ENCODE measurements around the gene SPATA2.
A peak's percentile ranks its signal among the peaks of the same experiment; 100 is the strongest.
"Not testable (repeated sequence)": the region's sequence is repeated elsewhere in the genome, so short reads cannot be mapped to it uniquely, and the experiment has no call there.

The SPATA2 gene

GRCh38 chr20:49905415-49906091 is 9.8 kb downstream of the SPATA2 start:
- H3K36me3 ChIP-seq (ENCODE audit: control insufficient read depth in 5 of 5, insufficient read depth in 5 of 5, low read length in 5 of 5): peaks cover 0 to 63% (median 53%) of the 10 kb centered on the region in 5 donors
- no peak overlapping the region for H3K4me3 ChIP-seq (ENCODE audit: low read depth in 1 of 5, low read length in 5 of 5)
- no peak overlapping the region for H3K27ac ChIP-seq (ENCODE audit: low read depth, low read length)
- no peaks in the 10 kb centered on the region for H3K9me3 ChIP-seq (ENCODE audit: control insufficient read depth in 5 of 5, low read length in 5 of 5)
- H3K9ac ChIP-seq (ENCODE audit: low read length in 5 of 5): no peak overlapping the region
- peaks cover 4 to 16% (median 9%) of the 10 kb centered on the region in 5 donors for H3K4me1 ChIP-seq (ENCODE audit: control insufficient read depth in 5 of 5, insufficient read depth in 5 of 5, low read length in 5 of 5)
- H3K27me3 ChIP-seq (ENCODE audit: control insufficient read depth in 5 of 5, insufficient read depth in 4 of 5, low read length in 5 of 5): no peaks in the 10 kb centered on the region

- H3K4me3 ChIP-seq (ENCODE audit: low read depth in 1 of 5, low read length in 5 of 5): no peak overlapping the region
- peaks cover 2 to 7% (median 3%) of the 10 kb centered on the region in 5 donors for H3K4me1 ChIP-seq (ENCODE audit: control insufficient read depth in 5 of 5, insufficient read depth in 5 of 5, low read length in 5 of 5)
- peaks cover 0 to 55% (median 50%) of the 10 kb centered on the region in 5 donors for H3K36me3 ChIP-seq (ENCODE audit: control insufficient read depth in 5 of 5, insufficient read depth in 5 of 5, low read length in 5 of 5)
- no peak overlapping the region for H3K27ac ChIP-seq (ENCODE audit: low read depth, low read length)
- H3K27me3 ChIP-seq (ENCODE audit: control insufficient read depth in 5 of 5, insufficient read depth in 4 of 5, low read length in 5 of 5): no peaks in the 10 kb centered on the region
- no peaks in the 10 kb centered on the region for H3K9me3 ChIP-seq (ENCODE audit: control insufficient read depth in 5 of 5, low read length in 5 of 5)
- H3K9ac ChIP-seq (ENCODE audit: low read length in 5 of 5): no peak overlapping the region
Measured at GRCh38 chr20:49904440-49905214, 10.7 kb downstream of the SPATA2 start.

GRCh38 chr20:49901588-49901987 is 13.7 kb downstream of the SPATA2 start:
- H3K27ac ChIP-seq (ENCODE audit: low read depth, low read length): no peak overlapping the region
- no peak overlapping the region for H3K4me3 ChIP-seq (ENCODE audit: low read depth in 1 of 5, low read length in 5 of 5)
- H3K27me3 ChIP-seq (ENCODE audit: control insufficient read depth in 5 of 5, insufficient read depth in 4 of 5, low read length in 5 of 5): no peaks in the 10 kb centered on the region
- H3K9me3 ChIP-seq (ENCODE audit: control insufficient read depth in 5 of 5, low read length in 5 of 5): no peaks in the 10 kb centered on the region
- peaks cover 0 to 31% (median 30%) of the 10 kb centered on the region in 5 donors for H3K36me3 ChIP-seq (ENCODE audit: control insufficient read depth in 5 of 5, insufficient read depth in 5 of 5, low read length in 5 of 5)
- H3K9ac ChIP-seq (ENCODE audit: low read length in 5 of 5): no peak overlapping the region
- peaks cover 0 to 5% (median under 1%) of the 10 kb centered on the region in 5 donors for H3K4me1 ChIP-seq (ENCODE audit: control insufficient read depth in 5 of 5, insufficient read depth in 5 of 5, low read length in 5 of 5)

GRCh38 chr20:49899541-49900383 is 15.6 kb downstream of the SPATA2 start:
- Histone ChIP-seq H3K9me3 (ENCODE audit: control insufficient read depth in 5 of 5, low read length in 5 of 5) (no peaks in the 10 kb centered on the region), H3K4me3 (ENCODE audit: low read depth in 1 of 5, low read length in 5 of 5) (no peak overlapping the region), H3K4me1 (ENCODE audit: control insufficient read depth in 5 of 5, insufficient read depth in 5 of 5, low read length in 5 of 5) (peaks cover 0 to 17% (median 9%) of the 10 kb centered on the region in 5 donors), H3K27me3 (ENCODE audit: control insufficient read depth in 5 of 5, insufficient read depth in 4 of 5, low read length in 5 of 5) (no peaks in the 10 kb centered on the region), H3K9ac (ENCODE audit: low read length in 5 of 5) (no peak overlapping the region), H3K27ac (ENCODE audit: low read depth, low read length) (no peak overlapping the region), H3K36me3 (ENCODE audit: control insufficient read depth in 5 of 5, insufficient read depth in 5 of 5, low read length in 5 of 5) (peaks cover 0 to 13% (median 12%) of the 10 kb centered on the region in 5 donors)

DNA sequence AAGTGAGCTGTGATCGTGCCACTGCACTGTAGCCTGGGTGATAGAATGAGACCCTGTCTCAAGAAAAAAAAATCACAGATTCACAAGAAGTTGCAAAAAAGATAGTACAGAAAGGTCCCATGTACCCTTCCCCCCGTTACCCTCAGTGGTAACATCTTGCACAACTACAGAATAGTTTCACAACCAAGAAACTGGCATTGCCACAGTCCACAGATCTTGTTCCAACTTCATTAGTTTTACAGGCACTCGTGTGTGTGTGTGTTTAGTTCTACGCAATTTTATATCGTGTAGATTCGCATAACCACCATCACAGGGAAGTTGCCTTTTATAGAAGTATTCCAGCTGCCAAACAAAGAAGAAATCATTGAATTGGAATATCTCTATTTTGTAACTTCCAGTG is 19.1 kb downstream of the SPATA2 start:
- peak overlapping the region in 1 of 5 donors; percentile 48 for H3K9ac ChIP-seq (ENCODE audit: low read length in 5 of 5)
- H3K4me1 ChIP-seq (ENCODE audit: control insufficient read depth in 5 of 5, insufficient read depth in 5 of 5, low read length in 5 of 5): peaks cover 3 to 37% (median 28%) of the 10 kb centered on the region in 5 donors
- H3K9me3 ChIP-seq (ENCODE audit: control insufficient read depth in 5 of 5, low read length in 5 of 5): no peaks in the 10 kb centered on the region
- H3K27ac ChIP-seq (ENCODE audit: low read depth, low read length): peak overlapping the region; percentile 47
- H3K4me3 ChIP-seq (ENCODE audit: low read depth in 1 of 5, low read length in 5 of 5): peak overlapping the region in 2 of 5 donors; percentile 35 to 38
- no peaks in the 10 kb centered on the region for H3K27me3 ChIP-seq (ENCODE audit: control insufficient read depth in 5 of 5, insufficient read depth in 4 of 5, low read length in 5 of 5)
- H3K36me3 ChIP-seq (ENCODE audit: control insufficient read depth in 5 of 5, insufficient read depth in 5 of 5, low read length in 5 of 5): peaks cover 0 to 3% (median 0%) of the 10 kb centered on the region in 5 donors

GRCh38 chr20:49895474-49896093 is 19.7 kb downstream of the SPATA2 start:
- H3K27me3 ChIP-seq (ENCODE audit: control insufficient read depth in 5 of 5, insufficient read depth in 4 of 5, low read length in 5 of 5); H3K9ac ChIP-seq (ENCODE audit: low read length in 5 of 5); H3K27ac ChIP-seq (ENCODE audit: low read depth, low read length); H3K36me3 ChIP-seq (ENCODE audit: control insufficient read depth in 5 of 5, insufficient read depth in 5 of 5, low read length in 5 of 5); H3K4me3 ChIP-seq (ENCODE audit: low read depth in 1 of 5, low read length in 5 of 5); H3K9me3 ChIP-seq (ENCODE audit: control insufficient read depth in 5 of 5, low read length in 5 of 5): not testable (repeated sequence)
- H3K4me1 ChIP-seq (ENCODE audit: control insufficient read depth in 5 of 5, insufficient read depth in 5 of 5, low read length in 5 of 5): peaks cover 3 to 37% (median 28%) of the 10 kb centered on the region in 5 donors

- H3K9ac ChIP-seq (ENCODE audit: low read length in 5 of 5): peak overlapping the region in 1 of 5 donors; percentile 41
- no peaks in the 10 kb centered on the region for H3K27me3 ChIP-seq (ENCODE audit: control insufficient read depth in 5 of 5, insufficient read depth in 4 of 5, low read length in 5 of 5)
- no peak overlapping the region for H3K4me3 ChIP-seq (ENCODE audit: low read depth in 1 of 5, low read length in 5 of 5)
- H3K36me3 ChIP-seq (ENCODE audit: control insufficient read depth in 5 of 5, insufficient read depth in 5 of 5, low read length in 5 of 5): peaks cover 0 to 18% (median 2%) of the 10 kb centered on the region in 5 donors
- H3K9me3 ChIP-seq (ENCODE audit: control insufficient read depth in 5 of 5, low read length in 5 of 5): no peaks in the 10 kb centered on the region
- H3K4me1 ChIP-seq (ENCODE audit: control insufficient read depth in 5 of 5, insufficient read depth in 5 of 5, low read length in 5 of 5): peaks cover 3 to 37% (median 28%) of the 10 kb centered on the region in 5 donors
- no peak overlapping the region for H3K27ac ChIP-seq (ENCODE audit: low read depth, low read length)
Measured at GRCh38 chr20:49894073-49894470, 21.3 kb downstream of the SPATA2 start.

DNA sequence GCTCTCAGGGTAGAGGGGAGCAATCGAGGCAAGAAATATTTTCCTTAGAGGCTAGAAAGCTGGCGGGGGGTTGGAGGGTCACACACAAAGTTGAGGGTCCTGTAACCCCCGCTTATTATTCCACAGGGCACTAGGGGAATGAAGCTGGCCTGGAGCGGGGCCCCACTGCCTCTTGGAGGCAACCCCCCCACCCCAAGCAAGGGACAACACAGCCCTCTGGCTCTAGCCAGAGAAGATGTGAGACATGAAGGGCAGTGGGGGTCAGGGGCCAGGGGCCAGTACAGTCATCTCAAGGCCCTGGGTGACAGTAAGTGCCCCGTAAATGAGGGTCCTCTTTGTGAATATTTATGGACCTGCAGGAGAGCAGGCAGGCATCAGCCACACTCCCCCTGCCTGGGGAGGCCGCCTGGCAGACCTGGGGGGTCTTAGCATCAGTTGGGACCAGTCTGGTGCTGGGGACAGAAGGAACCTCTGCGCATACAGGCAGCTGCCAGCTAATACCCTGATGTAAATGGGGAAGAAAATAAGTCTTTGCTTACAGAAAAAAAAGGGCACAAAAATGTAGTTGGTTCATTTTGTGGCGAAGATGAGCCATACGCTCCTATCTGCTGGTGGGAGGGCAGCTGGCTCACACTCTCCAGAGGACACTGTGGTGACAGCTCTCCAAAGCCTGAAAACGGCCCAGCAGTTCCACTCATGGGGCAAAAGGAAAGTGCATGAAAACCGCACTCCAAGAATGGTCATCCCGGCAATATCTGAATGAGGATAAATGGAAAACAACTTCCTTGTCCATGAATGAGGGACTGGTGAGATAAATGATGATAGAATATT is 21.9 kb downstream of the SPATA2 start:
- H3K4me3 ChIP-seq (ENCODE audit: low read depth in 1 of 5, low read length in 5 of 5): no peak overlapping the region
- H3K27ac ChIP-seq (ENCODE audit: low read depth, low read length): no peak overlapping the region
- H3K9me3 ChIP-seq (ENCODE audit: control insufficient read depth in 5 of 5, low read length in 5 of 5): no peaks in the 10 kb centered on the region
- H3K36me3 ChIP-seq (ENCODE audit: control insufficient read depth in 5 of 5, insufficient read depth in 5 of 5, low read length in 5 of 5): peaks cover 0 to 23% (median 2%) of the 10 kb centered on the region in 5 donors
- H3K4me1 ChIP-seq (ENCODE audit: control insufficient read depth in 5 of 5, insufficient read depth in 5 of 5, low read length in 5 of 5): peaks cover 3 to 37% (median 32%) of the 10 kb centered on the region in 5 donors
- H3K9ac ChIP-seq (ENCODE audit: low read length in 5 of 5): peak overlapping the region in 3 of 5 donors; percentile 10 to 41 (median 18)
- no peaks in the 10 kb centered on the region for H3K27me3 ChIP-seq (ENCODE audit: control insufficient read depth in 5 of 5, insufficient read depth in 4 of 5, low read length in 5 of 5)

GRCh38 chr20:49892817-49893216 is 22.5 kb downstream of the SPATA2 start:
- no peaks in the 10 kb centered on the region for H3K27me3 ChIP-seq (ENCODE audit: control insufficient read depth in 5 of 5, insufficient read depth in 4 of 5, low read length in 5 of 5)
- H3K36me3 ChIP-seq (ENCODE audit: control insufficient read depth in 5 of 5, insufficient read depth in 5 of 5, low read length in 5 of 5): peaks cover 0 to 29% (median 5%) of the 10 kb centered on the region in 5 donors
- H3K9ac ChIP-seq (ENCODE audit: low read length in 5 of 5): peak overlapping the region in 4 of 5 donors; percentile 6 to 41 (median 14)
- H3K4me3 ChIP-seq (ENCODE audit: low read depth in 1 of 5, low read length in 5 of 5): no peak overlapping the region
- no peak overlapping the region for H3K27ac ChIP-seq (ENCODE audit: low read depth, low read length)
- peaks cover 3 to 38% (median 37%) of the 10 kb centered on the region in 5 donors for H3K4me1 ChIP-seq (ENCODE audit: control insufficient read depth in 5 of 5, insufficient read depth in 5 of 5, low read length in 5 of 5)
- H3K9me3 ChIP-seq (ENCODE audit: control insufficient read depth in 5 of 5, low read length in 5 of 5): no peaks in the 10 kb centered on the region

All from subcutaneous abdominal adipose tissue (tissue), 5 donors.